Left ventricle myocardium inferior (tissue), 1 donor: ENCODE results near the gene NRSN2. TPM values are rescaled to one million over a fixed set of nuclear protein-coding genes. Genes with fewer than 3 reads are reported as not detected.
"Not testable (repeated sequence)": the region's sequence is repeated elsewhere in the genome, so short reads cannot be mapped to it uniquely, and the experiment has no call there.

ENCODE experiments used
- DNase-seq: peaks from one replicate; pipeline ENCODE4 v3.0.0-alpha.2; 2020
- H3K27ac ChIP-seq: fragments of 200-600 bp; replicated peaks from 2 replicates; pipeline ENCODE4 v1.8.0; 2021
- H3K27me3 ChIP-seq: fragments of 200-600 bp; 2 replicates; pipeline ENCODE4 v1.8.0; 2021; ENCODE audit warnings: low read depth
- H3K36me3 ChIP-seq: fragments of 200-600 bp; 2 replicates; pipeline ENCODE4 v1.8.0; 2021
- H3K4me1 ChIP-seq: fragments of 200-600 bp; 2 replicates; pipeline ENCODE4 v1.8.0; 2021
- H3K4me3 ChIP-seq: fragments of 200-600 bp; 2 replicates; pipeline ENCODE4 v1.8.0; 2021; ENCODE audit warnings: mild to moderate bottlenecking, moderate library complexity
- H3K9me3 ChIP-seq: fragments of 200-600 bp; replicated peaks from 2 replicates; pipeline ENCODE4 v1.8.0; 2021
- intact Hi-C: fragments of 100-400 bp; cut with micrococcal nuclease; formaldehyde crosslinking; loops from one replicate; pipeline ENCODE4 v1.11.0; 2022
- total RNA-seq: library from RNA; stranded (reverse); fragmentation: NEBNext Ultra II Directional; extraction: Animal tissue kit (Norgen Biotek cat#: 25700); gene quantifications from one replicate; pipeline ENCODE4 v1.2.1, GENCODE V29; 2021
- TF ChIP-seq, protein P1 (sequence below): fragments of 200-600 bp; IDR thresholded peaks from 2 replicates; pipeline ENCODE4 v1.8.0; 2021; ENCODE audit warnings: antibody characterized with exemption, mild to moderate bottlenecking, borderline replicate concordance
- donor health status: DM: no; HTN: yes; CAD: no; lungs with severe emphysema.

Gene NRSN2
- total RNA-seq, 1 donor from 2014 or later: 17.5 TPM

DNA sequence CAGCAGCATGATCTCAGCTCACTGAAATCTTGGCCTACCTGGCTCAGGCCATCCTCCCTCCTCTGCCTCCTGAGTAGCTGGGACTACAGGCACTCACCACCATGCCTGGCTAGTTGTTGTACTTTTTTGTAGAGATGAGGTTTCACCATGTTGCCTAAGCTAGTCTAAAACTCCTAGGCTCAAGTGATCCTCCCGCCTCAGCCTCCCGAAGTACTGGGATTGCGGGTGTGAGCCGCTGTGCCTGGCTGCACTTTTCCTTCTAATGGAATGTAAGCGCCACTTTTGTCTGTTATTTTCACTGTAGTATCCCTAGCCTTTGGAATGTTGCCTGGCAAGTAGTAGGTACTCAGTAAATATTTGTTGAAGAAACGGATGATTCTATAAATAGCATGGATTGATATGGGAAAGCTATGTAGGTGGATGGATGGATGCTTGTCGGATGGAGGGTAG lies 23.3 kb downstream of the NRSN2 start:
- TF ChIP-seq, protein P1, sequence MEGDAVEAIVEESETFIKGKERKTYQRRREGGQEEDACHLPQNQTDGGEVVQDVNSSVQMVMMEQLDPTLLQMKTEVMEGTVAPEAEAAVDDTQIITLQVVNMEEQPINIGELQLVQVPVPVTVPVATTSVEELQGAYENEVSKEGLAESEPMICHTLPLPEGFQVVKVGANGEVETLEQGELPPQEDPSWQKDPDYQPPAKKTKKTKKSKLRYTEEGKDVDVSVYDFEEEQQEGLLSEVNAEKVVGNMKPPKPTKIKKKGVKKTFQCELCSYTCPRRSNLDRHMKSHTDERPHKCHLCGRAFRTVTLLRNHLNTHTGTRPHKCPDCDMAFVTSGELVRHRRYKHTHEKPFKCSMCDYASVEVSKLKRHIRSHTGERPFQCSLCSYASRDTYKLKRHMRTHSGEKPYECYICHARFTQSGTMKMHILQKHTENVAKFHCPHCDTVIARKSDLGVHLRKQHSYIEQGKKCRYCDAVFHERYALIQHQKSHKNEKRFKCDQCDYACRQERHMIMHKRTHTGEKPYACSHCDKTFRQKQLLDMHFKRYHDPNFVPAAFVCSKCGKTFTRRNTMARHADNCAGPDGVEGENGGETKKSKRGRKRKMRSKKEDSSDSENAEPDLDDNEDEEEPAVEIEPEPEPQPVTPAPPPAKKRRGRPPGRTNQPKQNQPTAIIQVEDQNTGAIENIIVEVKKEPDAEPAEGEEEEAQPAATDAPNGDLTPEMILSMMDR: no peak
- DNase-seq: no peak
- Histone ChIP-seq H3K27me3 (no peaks in the 10 kb centered on the region), H3K9me3 (no peaks in the 10 kb centered on the region), H3K4me3 (no peak overlapping the region), H3K4me1 (peaks cover 25% of the 10 kb centered on the region), H3K27ac (no peak overlapping the region), H3K36me3 (no peaks in the 10 kb centered on the region)
- intact Hi-C loops: no loop called here

DNA sequence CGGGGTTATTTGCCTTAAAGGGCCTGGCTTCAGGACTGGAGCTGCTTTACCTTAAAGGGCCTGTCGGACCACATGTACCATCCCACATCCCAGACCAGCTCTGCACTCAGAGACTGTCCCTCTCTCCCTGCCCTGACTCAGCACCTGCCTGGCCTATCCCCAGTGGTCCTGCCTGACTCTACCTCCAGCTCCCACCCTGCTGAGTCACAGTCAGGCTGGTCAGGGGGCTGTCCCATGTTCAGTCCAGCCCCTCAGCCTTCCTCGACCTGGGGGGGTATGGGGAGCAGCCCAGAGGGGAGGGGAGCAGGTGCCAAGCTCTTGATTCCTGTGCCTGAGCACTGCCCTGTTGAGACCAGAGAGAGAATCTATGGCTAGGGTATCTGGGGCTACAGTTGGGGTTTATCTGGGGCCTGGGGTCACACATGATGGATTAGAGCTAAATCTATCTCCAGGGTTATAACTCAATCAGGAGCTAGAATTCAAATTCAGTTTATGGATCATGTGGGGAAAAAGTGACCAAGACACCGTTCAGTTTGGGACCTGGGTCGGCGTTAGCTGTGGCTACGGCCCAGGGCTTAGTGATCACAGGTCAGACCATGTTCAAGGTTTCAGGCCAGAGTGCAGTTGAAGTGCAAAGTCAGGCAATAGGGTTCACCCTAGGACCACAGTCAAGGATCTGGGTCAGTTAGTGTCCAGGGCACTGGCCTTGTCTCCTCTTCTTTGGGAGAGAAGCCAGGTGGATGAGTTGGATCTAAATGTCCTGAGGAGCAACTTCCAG lies 24.3 kb downstream of the NRSN2 start:
- H3K36me3 ChIP-seq: no peaks in the 10 kb centered on the region
- H3K27me3 ChIP-seq: no peaks in the 10 kb centered on the region
- H3K4me1 ChIP-seq: peaks cover 25% of the 10 kb centered on the region
- no peak for DNase-seq
- no peak overlapping the region for H3K4me3 ChIP-seq
- peak overlapping the region; percentile 21 for H3K27ac ChIP-seq
- intact Hi-C loops: no loop called here
- H3K9me3 ChIP-seq: no peaks in the 10 kb centered on the region
- TF ChIP-seq, protein P1: no peak

DNA sequence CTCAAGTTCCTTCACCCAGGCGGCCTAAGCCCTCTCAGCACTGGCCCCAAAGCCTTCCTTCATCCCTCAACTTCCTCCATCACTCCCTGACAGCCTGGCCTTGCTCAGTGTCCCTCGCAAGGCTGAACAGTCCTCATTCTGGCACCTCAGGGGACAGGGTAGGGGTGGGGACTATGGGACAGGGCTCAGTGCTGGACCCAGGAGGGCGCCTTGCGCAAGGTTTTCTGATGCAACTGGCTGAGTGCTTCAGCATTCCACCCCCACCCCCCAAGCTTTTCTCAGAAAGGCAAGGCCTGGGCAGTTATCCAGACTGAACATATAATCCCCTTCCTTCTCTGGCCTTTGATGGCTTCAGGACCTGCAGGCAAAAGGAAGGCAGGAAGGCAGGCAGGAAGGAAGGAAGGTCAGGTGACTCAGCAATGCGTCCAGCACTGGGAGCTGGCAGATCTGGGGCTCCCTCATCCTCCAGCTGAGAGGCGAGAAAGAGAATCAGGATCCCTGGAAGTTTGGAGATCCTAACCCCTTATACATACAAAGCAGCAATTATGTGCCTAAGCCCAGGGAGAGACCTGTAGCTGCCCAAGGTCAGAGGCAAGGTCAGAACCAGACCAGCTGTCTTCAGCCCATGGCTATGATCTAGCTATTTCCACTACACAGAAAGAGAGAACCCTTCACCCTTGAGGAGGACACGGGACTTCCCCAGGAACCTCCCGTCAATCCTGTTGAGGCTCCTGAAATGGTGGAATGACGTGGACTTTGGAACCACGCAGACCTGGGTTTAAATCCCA lies 25.0 kb downstream of the NRSN2 start:
- Histone ChIP-seq H3K36me3 (no peaks in the 10 kb centered on the region), H3K27ac (peak overlapping the region; percentile 36), H3K9me3 (no peaks in the 10 kb centered on the region), H3K27me3 (no peaks in the 10 kb centered on the region), H3K4me1 (peaks cover 25% of the 10 kb centered on the region), H3K4me3 (no peak overlapping the region)
- intact Hi-C loops: no loop called here
- TF ChIP-seq, protein P1: no peak
- DNase-seq: no peak

DNA sequence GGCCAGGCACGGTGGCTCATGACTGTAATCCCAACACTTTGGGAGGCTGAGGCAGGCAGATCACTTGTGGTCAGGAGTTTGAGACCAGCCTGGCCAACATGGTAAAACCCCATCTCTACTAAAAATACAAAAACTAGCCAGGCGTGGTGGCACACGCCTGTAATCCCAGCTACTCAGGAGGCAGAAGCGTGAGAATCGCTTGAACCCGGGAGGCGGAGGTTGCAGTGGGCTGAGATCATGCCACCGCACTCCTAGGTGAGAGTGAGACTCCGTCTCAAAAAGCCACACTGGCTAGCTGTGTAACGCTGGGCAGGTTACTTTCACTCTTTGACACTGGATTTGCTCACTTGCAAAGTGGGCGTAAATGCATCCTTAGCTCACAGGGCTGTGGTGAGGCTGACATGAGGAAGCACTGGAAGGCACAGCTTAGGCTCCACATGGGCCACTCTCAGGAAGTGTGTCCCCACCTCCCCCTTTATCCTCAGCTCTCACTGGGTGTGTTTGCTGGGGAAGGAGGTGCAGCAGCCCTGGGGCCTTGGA lies 25.7 kb downstream of the NRSN2 start:
- intact Hi-C loops, H3K27me3 ChIP-seq, H3K4me3 ChIP-seq, DNase-seq, H3K36me3 ChIP-seq, H3K9me3 ChIP-seq: not testable (repeated sequence)
- H3K4me1 ChIP-seq: peaks cover 25% of the 10 kb centered on the region
- H3K27ac ChIP-seq: peak overlapping the region; percentile 33

DNA sequence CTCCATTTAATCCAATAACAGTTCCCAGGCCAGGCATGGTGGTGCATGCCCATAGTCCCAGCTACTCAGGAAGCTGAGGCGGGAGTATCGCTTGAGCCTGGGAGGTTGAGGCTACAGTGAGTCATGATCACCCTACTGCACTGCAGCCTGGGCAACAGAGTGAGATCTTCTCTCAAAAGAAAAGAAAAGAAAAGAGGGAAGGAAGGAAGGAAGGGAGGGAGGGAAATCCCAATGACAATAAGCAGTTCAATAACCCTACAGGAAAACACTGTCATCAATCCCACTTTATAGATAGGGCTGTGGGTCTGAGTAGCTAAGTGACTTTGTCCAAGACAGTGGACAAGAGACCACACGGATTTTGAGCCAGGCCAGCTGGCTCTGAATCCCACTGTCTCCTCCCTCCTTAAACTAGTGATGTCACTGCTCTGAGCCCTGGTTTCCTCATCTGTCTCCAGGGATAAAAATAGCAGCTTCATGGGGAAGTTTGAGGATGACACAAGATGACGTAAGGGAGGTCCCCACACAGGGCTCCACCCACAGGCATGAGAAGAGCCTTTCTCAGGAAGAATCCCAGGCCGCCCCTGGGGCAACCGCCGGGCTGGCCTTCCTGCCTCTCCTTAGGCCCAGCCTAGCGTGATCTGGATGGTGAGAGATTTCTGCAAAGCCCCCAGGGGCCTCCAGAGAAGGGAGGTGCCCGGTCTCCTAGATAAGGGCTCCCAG lies 26.4 kb downstream of the NRSN2 start:
- H3K27ac ChIP-seq: peak overlapping the region; percentile 33
- H3K4me1 ChIP-seq: peaks cover 25% of the 10 kb centered on the region
- intact Hi-C loops: no loop called here
- H3K27me3 ChIP-seq: no peaks in the 10 kb centered on the region
- no peak for DNase-seq
- no peaks in the 10 kb centered on the region for H3K9me3 ChIP-seq
- H3K4me3 ChIP-seq: no peak overlapping the region
- no peaks in the 10 kb centered on the region for H3K36me3 ChIP-seq
- TF ChIP-seq, protein P1: no peak
